GM19238 (cell line): Measurements from ENCODE around the gene IDS.
"Not testable (repeated sequence)": the region's sequence is repeated elsewhere in the genome, so short reads cannot be mapped to it uniquely, and the experiment has no call there.

ENCODE experiments used
- DNase-seq: peaks from one replicate; pipeline ENCODE4 v3.0.0; 2011; ENCODE audit warnings: low spot score; ENCODE audit not compliant: insufficient read length

The IDS gene

GRCh38 chrX:149504915-149505651, at the start of gene IDS:
Gene IDS (minus strand): TSS chrX:149505306. CDS start chrX:149505137, 169 bp downstream.
- DNase-seq, result peak; percentile 57

- not testable (repeated sequence) for DNase-seq
These were observed 46.8 kb upstream of the IDS start for GRCh38 chrX:149551939-149552248.

- not testable (repeated sequence) for DNase-seq
These were observed 46.3 kb upstream of the IDS start for GRCh38 chrX:149551245-149551938.

GRCh38 chrX:149550454-149550853, 45.3 kb upstream of the IDS start:
- DNase-seq, result not testable (repeated sequence)

- DNase-seq, result not testable (repeated sequence)
These were observed 44.6 kb upstream of the IDS start, which contains the start of gene HSFX3 for GRCh38 chrX:149549701-149550100. Gene HSFX3 (minus strand): TSS chrX:149549924. CDS start chrX:149549852, 72 bp downstream.

GRCh38 chrX:149547782-149548181, 42.7 kb upstream of the IDS start:
- DNase-seq, result not testable (repeated sequence)

GRCh38 chrX:149546962-149547361, 41.9 kb upstream of the IDS start:
- not testable (repeated sequence) for DNase-seq

GRCh38 chrX:149545545-149546543, 40.7 kb upstream of the IDS start:
- DNase-seq, result not testable (repeated sequence)

GRCh38 chrX:149541521-149542047, 36.5 kb upstream of the IDS start:
- no peak for DNase-seq

- peak; percentile 31 for DNase-seq
These were observed 35.8 kb upstream of the IDS start, which contains the start of gene EOLA1 for GRCh38 chrX:149540621-149541520. Gene EOLA1 (plus strand): TSS chrX:149541012. CDS start chrX:149545631, 4,619 bp downstream.

- DNase-seq, result peak; percentile 30
These were observed 35.1 kb upstream of the IDS start for GRCh38 chrX:149540131-149540620.

- DNase-seq, result peak; percentile 46
These were observed 34.4 kb upstream of the IDS start for GRCh38 chrX:149539283-149540130.

- not testable (repeated sequence) for DNase-seq
These were observed 32.4 kb upstream of the IDS start for GRCh38 chrX:149537474-149537873.

- DNase-seq, result not testable (repeated sequence)
These were observed 30.0 kb upstream of the IDS start for GRCh38 chrX:149534926-149535602.

GRCh38 chrX:149533999-149534398, 28.9 kb upstream of the IDS start:
- DNase-seq, result not testable (repeated sequence)

- not testable (repeated sequence) for DNase-seq
These were observed 27.8 kb upstream of the IDS start for GRCh38 chrX:149532868-149533267.

- DNase-seq, result no peak
These were observed 26.5 kb upstream of the IDS start for GRCh38 chrX:149531599-149531998.

- DNase-seq, result no peak
These were observed 23.3 kb upstream of the IDS start for GRCh38 chrX:149528381-149528780.
